Type B pancreatic cell (in vitro differentiated cells): ENCODE results near the gene GMDS. TPM values are rescaled to one million over a fixed set of nuclear protein-coding genes. Genes with fewer than 3 reads are reported as not detected.

Experiments
- DNase-seq: peaks from one replicate; pipeline ENCODE4 v3.0.0; 2021; ENCODE audit warnings: mixed read lengths; ENCODE audit not compliant: unreplicated experiment; ENCODE audit errors: extremely low spot score
- H3K27ac Mint-ChIP-seq: 2 replicates; pipeline ENCODE4 v1.8.0; 2021; ENCODE audit warnings: mild to moderate bottlenecking, mixed read lengths
- H3K27me3 Mint-ChIP-seq: 2 replicates; pipeline ENCODE4 v1.8.0; 2021; ENCODE audit warnings: mixed read lengths
- H3K36me3 Mint-ChIP-seq: 2 replicates; pipeline ENCODE4 v1.8.0; 2021; ENCODE audit warnings: mixed read lengths
- H3K4me1 Mint-ChIP-seq: one replicate; pipeline ENCODE4 v1.8.0; 2021; ENCODE audit warnings: mixed read lengths; ENCODE audit not compliant: unreplicated experiment
- H3K4me3 Mint-ChIP-seq: 2 replicates; pipeline ENCODE4 v1.8.0; 2021; ENCODE audit warnings: mild to moderate bottlenecking, mixed read lengths
- H3K9me3 Mint-ChIP-seq: 2 replicates; pipeline ENCODE4 v1.8.0; 2021; ENCODE audit warnings: mixed read lengths
- CTCF ChIP-seq: fragments of 200-600 bp; sonication (generic); conservative IDR thresholded peaks from 2 replicates; pipeline ENCODE4 v1.5.0; 2021; ENCODE audit warnings: antibody characterized with exemption, mild to moderate bottlenecking
- total RNA-seq: library from RNA; stranded (reverse); gene quantifications from 2 replicates; pipeline ENCODE4 v1.2.1, GENCODE V29; 2021; ENCODE audit warnings: low replicate concordance

The GMDS gene
- total RNA-seq, 1 donor from 2014 or later: 41.3 TPM

- H3K9me3 Mint-ChIP-seq: no peaks in the 10 kb centered on the region
- H3K4me1 Mint-ChIP-seq: peaks cover 26% of the 10 kb centered on the region
- H3K27ac Mint-ChIP-seq: peak overlapping the region; percentile 12
- peaks cover 66% of the 10 kb centered on the region for H3K27me3 Mint-ChIP-seq
- peak overlapping the region; percentile 81 for H3K4me3 Mint-ChIP-seq
- no peak for DNase-seq
- H3K36me3 Mint-ChIP-seq: peaks cover 18% of the 10 kb centered on the region
- no peak for TF ChIP-seq CTCF
Observed at GRCh38 chr6:1616701-1617463, 628.5 kb downstream of the GMDS start.

GRCh38 chr6:1615853-1616420 lies 629.5 kb downstream of the GMDS start:
- H3K4me3 Mint-ChIP-seq: peak overlapping the region; percentile 81

GRCh38 chr6:1615151-1615852 lies 630.1 kb downstream of the GMDS start:
- Mint-ChIP-seq H3K4me1 (peaks cover 21% of the 10 kb centered on the region), H3K27ac (peak overlapping the region; percentile 65), H3K9me3 (no peaks in the 10 kb centered on the region), H3K27me3 (peaks cover 59% of the 10 kb centered on the region), H3K36me3 (peaks cover 14% of the 10 kb centered on the region), H3K4me3 (peak overlapping the region; percentile 81)
- no peak for DNase-seq
- TF ChIP-seq CTCF: no peak

More at GRCh38 chr6:1615853-1616420, 629.5 kb downstream of the GMDS start:
- Mint-ChIP-seq H3K4me1 (peaks cover 21% of the 10 kb centered on the region), H3K36me3 (peaks cover 14% of the 10 kb centered on the region), H3K27me3 (peaks cover 58% of the 10 kb centered on the region), H3K9me3 (no peaks in the 10 kb centered on the region), H3K27ac (peak overlapping the region; percentile 65)
- no peak for DNase-seq
- TF ChIP-seq CTCF: no peak

GRCh38 chr6:1614448-1615150 lies 630.8 kb downstream of the GMDS start:
- peaks cover 14% of the 10 kb centered on the region for H3K36me3 Mint-ChIP-seq
- no peak for DNase-seq
- H3K4me1 Mint-ChIP-seq: peaks cover 21% of the 10 kb centered on the region
- no peak overlapping the region for H3K27ac Mint-ChIP-seq
- H3K27me3 Mint-ChIP-seq: peaks cover 59% of the 10 kb centered on the region
- no peak overlapping the region for H3K4me3 Mint-ChIP-seq
- TF ChIP-seq CTCF: no peak
- H3K9me3 Mint-ChIP-seq: no peaks in the 10 kb centered on the region

- Mint-ChIP-seq H3K9me3 (no peaks in the 10 kb centered on the region), H3K4me1 (peaks cover 21% of the 10 kb centered on the region), H3K27me3 (peaks cover 59% of the 10 kb centered on the region)
Observed at GRCh38 chr6:1613688-1614447, 631.5 kb downstream of the GMDS start.

More at GRCh38 chr6:1613688-1614447, 631.5 kb downstream of the GMDS start:
- peak overlapping the region; percentile 95 for H3K4me3 Mint-ChIP-seq
- no peak for DNase-seq
- TF ChIP-seq CTCF: no peak
- H3K27ac Mint-ChIP-seq: peak overlapping the region; percentile 90
- H3K36me3 Mint-ChIP-seq: peaks cover 14% of the 10 kb centered on the region
